Measurements from ENCODE around the gene DPH1.
A peak's percentile ranks its signal among the peaks of the same experiment; 100 is the strongest.

The DPH1 gene

GRCh38 chr17:2077040-2077439 lies 47.1 kb downstream of the DPH1 start:
- peak overlapping the region in 1 of 2 donors; percentile 64 for H3K27ac ChIP-seq (ENCODE audit: low read depth in 2 of 2, low read length in 2 of 2)
- peaks cover 7 to 17% of the 10 kb centered on the region in 2 donors for H3K4me1 ChIP-seq (ENCODE audit: control insufficient read depth in 2 of 2, insufficient read depth in 2 of 2, low read length in 2 of 2)
- H3K4me3 ChIP-seq (ENCODE audit: low read length in 2 of 2): no peak overlapping the region
- H3K9me3 ChIP-seq (ENCODE audit: control insufficient read depth in 2 of 2, low read length in 2 of 2): no peaks in the 10 kb centered on the region
- H3K36me3 ChIP-seq (ENCODE audit: control insufficient read depth in 2 of 2, insufficient read depth in 2 of 2, low read length in 2 of 2): peaks cover 22 to 28% of the 10 kb centered on the region in 2 donors
- no peaks in the 10 kb centered on the region for H3K27me3 ChIP-seq (ENCODE audit: control insufficient read depth in 2 of 2, insufficient read depth in 2 of 2, low read length in 2 of 2)
- no peak overlapping the region for H3K9ac ChIP-seq (ENCODE audit: low read depth in 1 of 2, low read length in 2 of 2)

- Histone ChIP-seq H3K9ac (ENCODE audit: low read depth in 1 of 2, low read length in 2 of 2) (no peak overlapping the region), H3K9me3 (ENCODE audit: control insufficient read depth in 2 of 2, low read length in 2 of 2) (no peaks in the 10 kb centered on the region), H3K27ac (ENCODE audit: low read depth in 2 of 2, low read length in 2 of 2) (peak overlapping the region; percentile 1 to 97), H3K36me3 (ENCODE audit: control insufficient read depth in 2 of 2, insufficient read depth in 2 of 2, low read length in 2 of 2) (peaks cover 21 to 32% of the 10 kb centered on the region in 2 donors), H3K4me3 (ENCODE audit: low read length in 2 of 2) (no peak overlapping the region), H3K27me3 (ENCODE audit: control insufficient read depth in 2 of 2, insufficient read depth in 2 of 2, low read length in 2 of 2) (no peaks in the 10 kb centered on the region), H3K4me1 (ENCODE audit: control insufficient read depth in 2 of 2, insufficient read depth in 2 of 2, low read length in 2 of 2) (peaks cover 37 to 41% of the 10 kb centered on the region in 2 donors)
Observed at GRCh38 chr17:2081564-2081963, 51.6 kb downstream of the DPH1 start.

GRCh38 chr17:2082003-2082781 lies 52.2 kb downstream of the DPH1 start:
- Histone ChIP-seq H3K9me3 (ENCODE audit: control insufficient read depth in 2 of 2, low read length in 2 of 2) (no peaks in the 10 kb centered on the region), H3K9ac (ENCODE audit: low read depth in 1 of 2, low read length in 2 of 2) (no peak overlapping the region), H3K4me1 (ENCODE audit: control insufficient read depth in 2 of 2, insufficient read depth in 2 of 2, low read length in 2 of 2) (peaks cover 42 to 44% of the 10 kb centered on the region in 2 donors), H3K36me3 (ENCODE audit: control insufficient read depth in 2 of 2, insufficient read depth in 2 of 2, low read length in 2 of 2) (peaks cover 14 to 28% of the 10 kb centered on the region in 2 donors), H3K27me3 (ENCODE audit: control insufficient read depth in 2 of 2, insufficient read depth in 2 of 2, low read length in 2 of 2) (no peaks in the 10 kb centered on the region), H3K27ac (ENCODE audit: low read depth in 2 of 2, low read length in 2 of 2) (peak overlapping the region; percentile 1 to 97), H3K4me3 (ENCODE audit: low read length in 2 of 2) (no peak overlapping the region)

- Histone ChIP-seq H3K4me3 (ENCODE audit: low read length in 2 of 2) (peak overlapping the region in 1 of 2 donors; percentile 42), H3K9me3 (ENCODE audit: control insufficient read depth in 2 of 2, low read length in 2 of 2) (no peaks in the 10 kb centered on the region), H3K36me3 (ENCODE audit: control insufficient read depth in 2 of 2, insufficient read depth in 2 of 2, low read length in 2 of 2) (peaks cover 12 to 23% of the 10 kb centered on the region in 2 donors), H3K9ac (ENCODE audit: low read depth in 1 of 2, low read length in 2 of 2) (peak overlapping the region; percentile 70 to 80), H3K4me1 (ENCODE audit: control insufficient read depth in 2 of 2, insufficient read depth in 2 of 2, low read length in 2 of 2) (peaks cover 56 to 58% of the 10 kb centered on the region in 2 donors), H3K27ac (ENCODE audit: low read depth in 2 of 2, low read length in 2 of 2) (peak overlapping the region; percentile 96 to 97), H3K27me3 (ENCODE audit: control insufficient read depth in 2 of 2, insufficient read depth in 2 of 2, low read length in 2 of 2) (no peaks in the 10 kb centered on the region)
Observed at GRCh38 chr17:2083613-2084035, 53.7 kb downstream of the DPH1 start.

- Histone ChIP-seq H3K4me3 (ENCODE audit: low read length in 2 of 2) (peak overlapping the region in 1 of 2 donors; percentile 42), H3K36me3 (ENCODE audit: control insufficient read depth in 2 of 2, insufficient read depth in 2 of 2, low read length in 2 of 2) (peaks cover 12 to 19% of the 10 kb centered on the region in 2 donors), H3K9ac (ENCODE audit: low read depth in 1 of 2, low read length in 2 of 2) (peak overlapping the region; percentile 70 to 80), H3K4me1 (ENCODE audit: control insufficient read depth in 2 of 2, insufficient read depth in 2 of 2, low read length in 2 of 2) (peaks cover 62 to 64% of the 10 kb centered on the region in 2 donors), H3K27ac (ENCODE audit: low read depth in 2 of 2, low read length in 2 of 2) (peak overlapping the region; percentile 96 to 97), H3K27me3 (ENCODE audit: control insufficient read depth in 2 of 2, insufficient read depth in 2 of 2, low read length in 2 of 2) (no peaks in the 10 kb centered on the region), H3K9me3 (ENCODE audit: control insufficient read depth in 2 of 2, low read length in 2 of 2) (no peaks in the 10 kb centered on the region)
Observed at GRCh38 chr17:2084036-2084765, 54.2 kb downstream of the DPH1 start.

GRCh38 chr17:2084766-2085647 lies 55.1 kb downstream of the DPH1 start:
- Histone ChIP-seq H3K36me3 (ENCODE audit: control insufficient read depth in 2 of 2, insufficient read depth in 2 of 2, low read length in 2 of 2) (peaks cover 12 to 16% of the 10 kb centered on the region in 2 donors), H3K4me3 (ENCODE audit: low read length in 2 of 2) (peak overlapping the region in 1 of 2 donors; percentile 21), H3K27ac (ENCODE audit: low read depth in 2 of 2, low read length in 2 of 2) (peak overlapping the region; percentile 96 to 97), H3K4me1 (ENCODE audit: control insufficient read depth in 2 of 2, insufficient read depth in 2 of 2, low read length in 2 of 2) (peaks cover 62 to 70% of the 10 kb centered on the region in 2 donors), H3K27me3 (ENCODE audit: control insufficient read depth in 2 of 2, insufficient read depth in 2 of 2, low read length in 2 of 2) (no peaks in the 10 kb centered on the region), H3K9ac (ENCODE audit: low read depth in 1 of 2, low read length in 2 of 2) (peak overlapping the region; percentile 69 to 70), H3K9me3 (ENCODE audit: control insufficient read depth in 2 of 2, low read length in 2 of 2) (no peaks in the 10 kb centered on the region)

- H3K4me3 ChIP-seq (ENCODE audit: low read length in 2 of 2): no peak overlapping the region
- peak overlapping the region; percentile 60 to 70 for H3K9ac ChIP-seq (ENCODE audit: low read depth in 1 of 2, low read length in 2 of 2)
- H3K4me1 ChIP-seq (ENCODE audit: control insufficient read depth in 2 of 2, insufficient read depth in 2 of 2, low read length in 2 of 2): peaks cover 67 to 70% of the 10 kb centered on the region in 2 donors
- peak overlapping the region; percentile 96 to 97 for H3K27ac ChIP-seq (ENCODE audit: low read depth in 2 of 2, low read length in 2 of 2)
- H3K27me3 ChIP-seq (ENCODE audit: control insufficient read depth in 2 of 2, insufficient read depth in 2 of 2, low read length in 2 of 2): no peaks in the 10 kb centered on the region
- H3K9me3 ChIP-seq (ENCODE audit: control insufficient read depth in 2 of 2, low read length in 2 of 2): no peaks in the 10 kb centered on the region
- H3K36me3 ChIP-seq (ENCODE audit: control insufficient read depth in 2 of 2, insufficient read depth in 2 of 2, low read length in 2 of 2): peaks cover 12 to 16% of the 10 kb centered on the region in 2 donors
Observed at GRCh38 chr17:2085648-2085949, 55.6 kb downstream of the DPH1 start.

GRCh38 chr17:2086306-2086705 lies 56.4 kb downstream of the DPH1 start:
- Histone ChIP-seq H3K27ac (ENCODE audit: low read depth in 2 of 2, low read length in 2 of 2) (peak overlapping the region; percentile 96 to 97), H3K4me3 (ENCODE audit: low read length in 2 of 2) (no peak overlapping the region), H3K36me3 (ENCODE audit: control insufficient read depth in 2 of 2, insufficient read depth in 2 of 2, low read length in 2 of 2) (peaks cover 6 to 11% of the 10 kb centered on the region in 2 donors), H3K27me3 (ENCODE audit: control insufficient read depth in 2 of 2, insufficient read depth in 2 of 2, low read length in 2 of 2) (no peaks in the 10 kb centered on the region), H3K9me3 (ENCODE audit: control insufficient read depth in 2 of 2, low read length in 2 of 2) (no peaks in the 10 kb centered on the region), H3K4me1 (ENCODE audit: control insufficient read depth in 2 of 2, insufficient read depth in 2 of 2, low read length in 2 of 2) (peaks cover 70 to 75% of the 10 kb centered on the region in 2 donors), H3K9ac (ENCODE audit: low read depth in 1 of 2, low read length in 2 of 2) (peak overlapping the region in 1 of 2 donors; percentile 70)

- H3K27me3 ChIP-seq (ENCODE audit: control insufficient read depth in 2 of 2, insufficient read depth in 2 of 2, low read length in 2 of 2): no peaks in the 10 kb centered on the region
- no peaks in the 10 kb centered on the region for H3K36me3 ChIP-seq (ENCODE audit: control insufficient read depth in 2 of 2, insufficient read depth in 2 of 2, low read length in 2 of 2)
- no peak overlapping the region for H3K4me3 ChIP-seq (ENCODE audit: low read length in 2 of 2)
- no peak overlapping the region for H3K9ac ChIP-seq (ENCODE audit: low read depth in 1 of 2, low read length in 2 of 2)
- H3K27ac ChIP-seq (ENCODE audit: low read depth in 2 of 2, low read length in 2 of 2): peak overlapping the region; percentile 39 to 86
- H3K9me3 ChIP-seq (ENCODE audit: control insufficient read depth in 2 of 2, low read length in 2 of 2): no peaks in the 10 kb centered on the region
- peaks cover 70 to 72% of the 10 kb centered on the region in 2 donors for H3K4me1 ChIP-seq (ENCODE audit: control insufficient read depth in 2 of 2, insufficient read depth in 2 of 2, low read length in 2 of 2)
Observed at GRCh38 chr17:2087597-2088211, 57.8 kb downstream of the DPH1 start.

Measured in mucosa of rectum (tissue), 2 donors.